Head of caudate nucleus (tissue), 42 donors: ENCODE data around the gene HPX.

Experiments used
- DNase-seq, 42 donors: peaks; one replicate each; pipeline versions ENCODE4 v3.0.0 to v3.0.0-alpha.2; 2020 to 2021; ENCODE audit warnings: mixed read lengths in 7 of 42
- intact Hi-C: fragments of 100-400 bp; cut with DNase I; formaldehyde crosslinking; loops from one replicate; pipeline ENCODE4 v1.15.0; 2022

The HPX gene

GRCh38 chr11:6440906-6441358 is at the start of gene HPX:
HPX (minus strand) TSS chr11:6440987; CDS start chr11:6440963, 24 bp downstream.
- intact Hi-C loops = no loop called here
- no peak for DNase-seq

- intact Hi-C loops = no loop called here
- DNase-seq = no peak
Measured at GRCh38 chr11:6489306-6489705, 48.5 kb upstream of the HPX start.

- no peak for DNase-seq
- intact Hi-C loops = no loop called here
Measured at GRCh38 chr11:6488821-6489220, 48.0 kb upstream of the HPX start.

GRCh38 chr11:6488342-6488741 is 47.6 kb upstream of the HPX start:
- intact Hi-C loops = no loop called here
- DNase-seq = no peak

GRCh38 chr11:6486938-6487337 is 46.2 kb upstream of the HPX start:
- DNase-seq = no peak
- intact Hi-C loops = no loop called here

- intact Hi-C loops = no loop called here
- DNase-seq = no peak
Measured at GRCh38 chr11:6486256-6486655, 45.5 kb upstream of the HPX start.

GRCh38 chr11:6485661-6486060 is 44.9 kb upstream of the HPX start:
- no peak for DNase-seq
- intact Hi-C loops = no loop called here

- no peak for DNase-seq
- intact Hi-C loops = no loop called here
Measured at GRCh38 chr11:6483015-6483414, 42.2 kb upstream of the HPX start.

GRCh38 chr11:6482441-6482840 is 41.7 kb upstream of the HPX start:
- no peak for DNase-seq
- intact Hi-C loops = no loop called here

- DNase-seq = peak in 2 of 42 donors; percentile 17 to 19
- intact Hi-C loops = no loop called here
Measured at GRCh38 chr11:6481924-6482275, 41.1 kb upstream of the HPX start.

- intact Hi-C loops = no loop called here
- peak; percentile 99 to 100 (median 100) for DNase-seq
Measured at GRCh38 chr11:6481012-6481923, 40.5 kb upstream of the HPX start, which contains the start of the genes ARFIP2 and TIMM10B. ARFIP2 (minus strand) TSS chr11:6481331; CDS start chr11:6480421, 910 bp downstream. TIMM10B (plus strand) TSS chr11:6481501; CDS start chr11:6481517, 16 bp downstream.

- intact Hi-C loops = no loop called here
- DNase-seq = no peak
Measured at GRCh38 chr11:6480299-6480914, 39.6 kb upstream of the HPX start.

GRCh38 chr11:6476571-6476970 is 35.8 kb upstream of the HPX start:
- no peak for DNase-seq
- intact Hi-C loops = no loop called here

- DNase-seq = no peak
- intact Hi-C loops = no loop called here
Measured at GRCh38 chr11:6475936-6476335, 35.1 kb upstream of the HPX start.

GRCh38 chr11:6474806-6475500 is 34.2 kb upstream of the HPX start:
- intact Hi-C loops = no loop called here
- no peak for DNase-seq

GRCh38 chr11:6474413-6474792 is 33.6 kb upstream of the HPX start:
- no peak for DNase-seq
- intact Hi-C loops = no loop called here

GRCh38 chr11:6473451-6474412 is 32.9 kb upstream of the HPX start, which contains the start of gene TRIM3:
TRIM3 (minus strand) TSS chr11:6473941; CDS start chr11:6465695, 8,246 bp downstream.
- peak; percentile 83 to 97 (median 93) for DNase-seq
- intact Hi-C loops = no loop called here

GRCh38 chr11:6472934-6473333 is 32.1 kb upstream of the HPX start:
- intact Hi-C loops = no loop called here
- DNase-seq = no peak

GRCh38 chr11:6469599-6469998 is 28.8 kb upstream of the HPX start:
- no peak for DNase-seq
- intact Hi-C loops = no loop called here
